ENCODE measurements around the gene EHD1. TPM values are rescaled to one million over a fixed set of nuclear protein-coding genes. Genes with fewer than 3 reads are reported as not detected.

Gene EHD1
- total RNA-seq, 1 experiment from 2014 or later = 340 TPM

DNA sequence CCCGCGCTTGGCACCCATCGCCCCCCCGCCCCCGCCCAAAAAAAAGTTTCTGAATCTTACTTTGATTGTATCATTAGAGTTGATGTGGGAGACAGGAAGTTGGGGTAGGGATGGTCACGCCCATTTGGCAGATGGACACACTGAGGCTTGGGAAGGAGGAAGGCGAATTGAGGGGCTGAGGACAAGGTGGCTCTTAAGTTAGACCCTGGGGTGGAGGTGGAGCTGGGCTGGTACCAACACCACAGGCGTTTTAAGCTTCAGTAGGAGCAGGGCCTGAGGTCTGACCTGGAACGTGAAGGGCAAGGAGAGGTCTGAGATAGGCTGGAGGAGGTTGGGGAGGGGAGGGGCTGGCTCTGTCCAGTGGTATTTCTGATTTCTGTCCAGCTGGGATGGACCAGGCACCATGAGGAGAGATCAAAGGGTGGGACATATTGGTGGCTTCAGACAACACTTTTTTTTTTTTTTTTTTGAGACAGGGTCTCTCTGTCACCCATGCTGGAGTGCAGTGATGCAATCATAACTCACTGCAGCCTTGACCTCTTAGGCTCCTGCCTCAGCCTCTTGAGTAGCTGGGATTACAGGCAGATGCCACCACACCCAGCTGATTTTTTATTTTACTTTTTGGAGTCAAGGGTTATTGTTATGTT, 33.2 kb downstream of the EHD1 start:
- CTCF ChIA-PET = interaction anchor here (1.1 kb wide), 1 partner anchor 153 kb away, joined by 3 read pairs; no protein-coding TSS in a partner anchor
- Histone ChIP-seq H4K20me1 (ENCODE audit: low read length) (no peaks in the 10 kb centered on the region), H3F3A (ENCODE audit: low read length, unreplicated experiment) (no peaks in the 10 kb centered on the region), H3K4me1 (ENCODE audit: insufficient read depth, low read length) (peaks cover 43% of the 10 kb centered on the region), H3K79me2 (ENCODE audit: low read length) (peaks cover 28% of the 10 kb centered on the region), H3K9ac (ENCODE audit: low read length) (peak overlapping the region; percentile 72; the same call in 1 of the 2 replicates), H3K27me3 (ENCODE audit: low read length) (no peaks in the 10 kb centered on the region), H3K4me3 (ENCODE audit: low read length) (peak overlapping the region; percentile 83), H3K36me3 (ENCODE audit: low read depth, low read length) (0 out of 2 replicates have a peak, but pooled peaks cover 3% of the 10 kb centered on the region), H3K9me2 (replicated peaks; ENCODE audit: low read length) (no peaks in the 10 kb centered on the region), H3K9me3 (ENCODE audit: low read length) (no peaks in the 10 kb centered on the region), H2AFZ (ENCODE audit: low read length) (peak overlapping the region; percentile 89), H3K4me2 (ENCODE audit: low read length) (peak overlapping the region; percentile 97), H3K27ac (ENCODE audit: low read length) (no peak overlapping the region)
- DNase-seq = no peak
- intact Hi-C loops (cut with micrococcal nuclease) = loop anchor here (5.0 kb wide), 1 partner anchor 162 kb away; no protein-coding TSS in a partner anchor
- POLR2A ChIA-PET (ENCODE audit: unreplicated experiment) = no interaction called here
- ATAC-seq = no peak
- TSS peak; percentile 39 for BruUV-seq (replicated peaks)
- no peak for TF ChIP-seq EZH2phosphoT487 (IDR thresholded peaks at IDR 0.05; ENCODE audit: borderline replicate concordance, low read length)
- TF ChIP-seq, protein P1, sequence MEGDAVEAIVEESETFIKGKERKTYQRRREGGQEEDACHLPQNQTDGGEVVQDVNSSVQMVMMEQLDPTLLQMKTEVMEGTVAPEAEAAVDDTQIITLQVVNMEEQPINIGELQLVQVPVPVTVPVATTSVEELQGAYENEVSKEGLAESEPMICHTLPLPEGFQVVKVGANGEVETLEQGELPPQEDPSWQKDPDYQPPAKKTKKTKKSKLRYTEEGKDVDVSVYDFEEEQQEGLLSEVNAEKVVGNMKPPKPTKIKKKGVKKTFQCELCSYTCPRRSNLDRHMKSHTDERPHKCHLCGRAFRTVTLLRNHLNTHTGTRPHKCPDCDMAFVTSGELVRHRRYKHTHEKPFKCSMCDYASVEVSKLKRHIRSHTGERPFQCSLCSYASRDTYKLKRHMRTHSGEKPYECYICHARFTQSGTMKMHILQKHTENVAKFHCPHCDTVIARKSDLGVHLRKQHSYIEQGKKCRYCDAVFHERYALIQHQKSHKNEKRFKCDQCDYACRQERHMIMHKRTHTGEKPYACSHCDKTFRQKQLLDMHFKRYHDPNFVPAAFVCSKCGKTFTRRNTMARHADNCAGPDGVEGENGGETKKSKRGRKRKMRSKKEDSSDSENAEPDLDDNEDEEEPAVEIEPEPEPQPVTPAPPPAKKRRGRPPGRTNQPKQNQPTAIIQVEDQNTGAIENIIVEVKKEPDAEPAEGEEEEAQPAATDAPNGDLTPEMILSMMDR (conservative IDR thresholded peaks at IDR 0.05; ENCODE audit: low read depth, low read length) = no peak
- no peak for TF ChIP-seq EZH2 (IDR thresholded peaks at IDR 0.05; ENCODE audit: low read length, unreplicated experiment)

DNA sequence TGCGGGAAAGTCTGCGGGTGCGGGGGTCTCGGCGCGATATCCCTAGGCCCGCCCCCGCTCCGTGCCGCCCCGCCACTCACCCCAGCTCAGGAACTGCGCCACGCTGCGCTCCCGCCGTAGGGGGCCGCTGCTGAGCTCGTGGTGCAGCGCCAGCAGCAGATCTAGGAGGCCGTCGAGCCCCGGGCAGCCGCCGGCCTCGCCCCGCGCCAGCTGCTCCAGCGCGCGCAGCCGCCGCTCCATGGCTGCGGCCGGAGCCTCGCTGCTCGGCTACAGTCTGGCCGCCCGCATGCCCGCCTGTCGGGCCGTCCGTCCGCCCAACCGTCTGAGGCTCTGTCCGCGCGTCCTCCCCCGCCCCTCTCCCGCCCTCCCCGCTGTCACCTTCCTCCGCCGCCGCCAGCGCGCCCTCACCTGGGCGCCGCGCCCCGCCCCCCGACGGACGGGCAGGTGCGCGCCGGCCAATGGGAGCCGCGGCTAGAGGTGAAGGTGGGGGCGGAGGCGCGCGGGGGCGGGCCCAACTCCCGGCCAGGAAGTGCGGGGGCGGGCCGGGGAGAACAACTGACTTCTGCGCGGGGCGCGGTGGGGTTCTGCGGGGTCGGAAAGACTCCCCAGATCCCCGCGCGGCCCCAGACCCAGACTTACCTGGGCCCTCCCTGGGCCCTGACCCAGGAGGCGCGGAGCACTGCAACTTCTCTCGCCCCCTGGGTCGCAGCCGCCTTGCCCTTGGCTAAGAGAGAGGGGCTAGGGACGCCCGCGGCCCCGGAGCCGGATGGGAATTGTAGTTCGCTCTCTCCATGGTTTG, 33.9 kb downstream of the EHD1 start, which contains the start of gene CDC42BPG:
TSS of gene CDC42BPG (minus strand) at position 324 of the 799 bp plus-strand sequence. CDS start at position 240, 84 bp downstream.
- no peaks in the 10 kb centered on the region for H3K9me2 ChIP-seq (replicated peaks; ENCODE audit: low read length)
- BruUV-seq (replicated peaks) = no TSS peak
- peaks cover 28% of the 10 kb centered on the region for H3K79me2 ChIP-seq (ENCODE audit: low read length)
- ATAC-seq = peak; percentile 48
- ChIA-PET CTCF (interaction anchor here (0.6 to 1.1 kb wide), 11 partner anchors 24 to 342 kb away, joined by 3 to 7 read pairs (median 3); partner anchors contain the start of gene BATF2), POLR2A (ENCODE audit: unreplicated experiment) (interaction anchor here (0.6 to 1.7 kb wide), 3 partner anchors 22 to 66 kb away, joined by 4 to 7 read pairs (median 6); no protein-coding TSS in a partner anchor)
- H4K20me1 ChIP-seq (ENCODE audit: low read length) = no peaks in the 10 kb centered on the region
- H3K9ac ChIP-seq (ENCODE audit: low read length) = peak within 1 kb of the TSS; percentile 72
- no peaks in the 10 kb centered on the region for H3K27me3 ChIP-seq (ENCODE audit: low read length)
- intact Hi-C loops (cut with micrococcal nuclease) = loop anchor here (5.0 kb wide), 1 partner anchor 163 kb away; no protein-coding TSS in a partner anchor
- H3K36me3 ChIP-seq (ENCODE audit: low read depth, low read length) = peaks cover 4% of the 10 kb centered on the region; the same call in 1 of the 2 replicates
- H2AFZ ChIP-seq (ENCODE audit: low read length) = peak within 1 kb of the TSS; percentile 89
- peak within 1 kb of the TSS; percentile 83 for H3K4me3 ChIP-seq (ENCODE audit: low read length)
- peak within 1 kb of the TSS; percentile 90 for H3K27ac ChIP-seq (ENCODE audit: low read length)
- no peak for TF ChIP-seq EZH2 (IDR thresholded peaks at IDR 0.05; ENCODE audit: low read length, unreplicated experiment)
- TF ChIP-seq, protein P1 (conservative IDR thresholded peaks at IDR 0.05; ENCODE audit: low read depth, low read length) = peak; percentile 75
- no peaks in the 10 kb centered on the region for H3F3A ChIP-seq (ENCODE audit: low read length, unreplicated experiment)
- peaks cover 43% of the 10 kb centered on the region for H3K4me1 ChIP-seq (ENCODE audit: insufficient read depth, low read length)
- peak within 1 kb of the TSS; percentile 97 for H3K4me2 ChIP-seq (ENCODE audit: low read length)
- no peaks in the 10 kb centered on the region for H3K9me3 ChIP-seq (ENCODE audit: low read length)
- peak; percentile 95 for DNase-seq
